Neural cell (in vitro differentiated cells): ENCODE data around the gene SART3.

ENCODE experiments used
- CTCF ChIP-seq: fragments of 450-650 bp; IDR thresholded peaks from 2 replicates; pipeline ENCODE4 v1.5.1; 2014; ENCODE audit warnings: antibody characterized with exemption, mild to moderate bottlenecking, moderate library complexity; ENCODE audit not compliant: poor library complexity, severe bottlenecking
- EP300 ChIP-seq: fragments of 450-650 bp; conservative IDR thresholded peaks from 2 replicates; pipeline ENCODE4 v1.6.1; 2014; ENCODE audit warnings: antibody characterized with exemption, mild to moderate bottlenecking, moderate library complexity; ENCODE audit not compliant: poor library complexity, severe bottlenecking
- EZH2 ChIP-seq: fragments of 200-600, 300-800 bp; shearing (Covaris generic), sonication (generic); IDR thresholded peaks from 2 replicates; pipeline ENCODE4 v1.6.1; 2014; ENCODE audit warnings: antibody characterized with exemption, low read length, borderline replicate concordance, mild to moderate bottlenecking; ENCODE audit not compliant: insufficient read depth, poor library complexity, severe bottlenecking
- MXI1 ChIP-seq: fragments of 450-650 bp; conservative IDR thresholded peaks from 2 replicates; pipeline ENCODE4 v1.6.1; 2014; ENCODE audit warnings: antibody characterized with exemption, mild to moderate bottlenecking; ENCODE audit not compliant: poor library complexity, severe bottlenecking
- POLR2AphosphoS5 ChIP-seq: IDR thresholded peaks from 2 replicates; pipeline ENCODE4 v1.6.1; 2012
- RAD21 ChIP-seq: fragments of 450-650 bp; conservative IDR thresholded peaks from 2 replicates; pipeline ENCODE4 v1.6.1; 2014; ENCODE audit warnings: antibody characterized with exemption, mild to moderate bottlenecking, moderate library complexity
- SMC3 ChIP-seq: fragments of 450-650 bp; conservative IDR thresholded peaks from 2 replicates; pipeline ENCODE4 v1.6.1; 2014; ENCODE audit warnings: antibody characterized with exemption, mild to moderate bottlenecking, moderate library complexity; ENCODE audit not compliant: poor library complexity
- TAF1 ChIP-seq: IDR thresholded peaks from 2 replicates; pipeline ENCODE4 v1.6.1; 2012; ENCODE audit warnings: low read depth

GRCh38 chr12:108547686-108548085 lies 13.3 kb downstream of the SART3 start:
- no peak for TF ChIP-seq CTCF
- TF ChIP-seq POLR2AphosphoS5: no peak
- no peak for TF ChIP-seq RAD21
- TF ChIP-seq SMC3: no peak
- TF ChIP-seq MXI1: no peak
- no peak for TF ChIP-seq TAF1
- no peak for TF ChIP-seq EP300
- no peak for TF ChIP-seq EZH2
